Right forelimb (tissue), 1 donor: Measurements from ENCODE around the gene ENAM.

Experiments
- DNase-seq: peaks from one replicate; pipeline ENCODE4 v3.0.0-alpha.2; 2018

ENAM gene, protein sequence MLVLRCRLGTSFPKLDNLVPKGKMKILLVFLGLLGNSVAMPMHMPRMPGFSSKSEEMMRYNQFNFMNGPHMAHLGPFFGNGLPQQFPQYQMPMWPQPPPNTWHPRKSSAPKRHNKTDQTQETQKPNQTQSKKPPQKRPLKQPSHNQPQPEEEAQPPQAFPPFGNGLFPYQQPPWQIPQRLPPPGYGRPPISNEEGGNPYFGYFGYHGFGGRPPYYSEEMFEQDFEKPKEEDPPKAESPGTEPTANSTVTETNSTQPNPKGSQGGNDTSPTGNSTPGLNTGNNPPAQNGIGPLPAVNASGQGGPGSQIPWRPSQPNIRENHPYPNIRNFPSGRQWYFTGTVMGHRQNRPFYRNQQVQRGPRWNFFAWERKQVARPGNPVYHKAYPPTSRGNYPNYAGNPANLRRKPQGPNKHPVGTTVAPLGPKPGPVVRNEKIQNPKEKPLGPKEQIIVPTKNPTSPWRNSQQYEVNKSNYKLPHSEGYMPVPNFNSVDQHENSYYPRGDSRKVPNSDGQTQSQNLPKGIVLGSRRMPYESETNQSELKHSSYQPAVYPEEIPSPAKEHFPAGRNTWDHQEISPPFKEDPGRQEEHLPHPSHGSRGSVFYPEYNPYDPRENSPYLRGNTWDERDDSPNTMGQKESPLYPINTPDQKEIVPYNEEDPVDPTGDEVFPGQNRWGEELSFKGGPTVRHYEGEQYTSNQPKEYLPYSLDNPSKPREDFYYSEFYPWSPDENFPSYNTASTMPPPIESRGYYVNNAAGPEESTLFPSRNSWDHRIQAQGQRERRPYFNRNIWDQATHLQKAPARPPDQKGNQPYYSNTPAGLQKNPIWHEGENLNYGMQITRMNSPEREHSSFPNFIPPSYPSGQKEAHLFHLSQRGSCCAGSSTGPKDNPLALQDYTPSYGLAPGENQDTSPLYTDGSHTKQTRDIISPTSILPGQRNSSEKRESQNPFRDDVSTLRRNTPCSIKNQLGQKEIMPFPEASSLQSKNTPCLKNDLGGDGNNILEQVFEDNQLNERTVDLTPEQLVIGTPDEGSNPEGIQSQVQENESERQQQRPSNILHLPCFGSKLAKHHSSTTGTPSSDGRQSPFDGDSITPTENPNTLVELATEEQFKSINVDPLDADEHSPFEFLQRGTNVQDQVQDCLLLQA

DNA sequence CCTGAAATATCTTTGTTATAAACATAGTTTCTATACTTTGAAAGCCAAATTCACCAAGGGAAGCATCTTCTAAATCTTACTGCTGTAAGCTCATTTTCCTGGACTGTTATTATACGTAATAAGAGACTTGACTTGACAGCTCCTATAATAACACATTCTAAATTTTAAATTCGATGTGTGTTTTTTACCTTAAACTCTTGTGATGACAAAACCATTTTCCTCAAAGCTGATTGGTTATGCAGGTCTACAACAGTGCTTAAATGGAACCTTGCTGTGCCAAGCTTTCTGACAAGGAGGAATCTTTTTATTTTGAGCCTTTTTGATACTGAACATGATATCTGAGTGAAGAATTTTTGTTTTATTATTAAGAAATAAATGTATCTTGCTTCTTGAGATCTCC lies at the start of gene ENAM:
ENAM (plus strand) TSS at position 301 of the 400 bp plus-strand sequence. CDS start 757 bp downstream, outside the sequence.
- no peak for DNase-seq

DNA sequence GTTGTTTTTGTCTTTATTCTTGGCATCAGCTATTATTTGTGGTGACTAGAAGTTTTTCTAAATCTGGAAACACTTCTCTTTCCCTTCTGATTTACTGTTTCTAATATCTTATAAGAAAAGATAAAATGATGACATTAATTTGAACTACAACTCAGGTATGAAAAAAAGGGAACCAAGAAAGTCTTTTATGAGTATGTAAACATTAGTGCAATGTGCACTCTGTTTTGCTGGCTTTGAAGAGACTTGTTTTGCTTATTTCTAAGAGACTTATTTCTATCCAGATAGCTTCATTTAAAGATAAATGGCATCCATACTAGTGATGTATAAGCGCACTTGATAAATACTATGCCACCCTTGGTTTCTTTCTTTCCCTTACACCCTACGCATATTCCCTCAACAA lies 46.6 kb upstream of the ENAM start:
- no peak for DNase-seq

DNA sequence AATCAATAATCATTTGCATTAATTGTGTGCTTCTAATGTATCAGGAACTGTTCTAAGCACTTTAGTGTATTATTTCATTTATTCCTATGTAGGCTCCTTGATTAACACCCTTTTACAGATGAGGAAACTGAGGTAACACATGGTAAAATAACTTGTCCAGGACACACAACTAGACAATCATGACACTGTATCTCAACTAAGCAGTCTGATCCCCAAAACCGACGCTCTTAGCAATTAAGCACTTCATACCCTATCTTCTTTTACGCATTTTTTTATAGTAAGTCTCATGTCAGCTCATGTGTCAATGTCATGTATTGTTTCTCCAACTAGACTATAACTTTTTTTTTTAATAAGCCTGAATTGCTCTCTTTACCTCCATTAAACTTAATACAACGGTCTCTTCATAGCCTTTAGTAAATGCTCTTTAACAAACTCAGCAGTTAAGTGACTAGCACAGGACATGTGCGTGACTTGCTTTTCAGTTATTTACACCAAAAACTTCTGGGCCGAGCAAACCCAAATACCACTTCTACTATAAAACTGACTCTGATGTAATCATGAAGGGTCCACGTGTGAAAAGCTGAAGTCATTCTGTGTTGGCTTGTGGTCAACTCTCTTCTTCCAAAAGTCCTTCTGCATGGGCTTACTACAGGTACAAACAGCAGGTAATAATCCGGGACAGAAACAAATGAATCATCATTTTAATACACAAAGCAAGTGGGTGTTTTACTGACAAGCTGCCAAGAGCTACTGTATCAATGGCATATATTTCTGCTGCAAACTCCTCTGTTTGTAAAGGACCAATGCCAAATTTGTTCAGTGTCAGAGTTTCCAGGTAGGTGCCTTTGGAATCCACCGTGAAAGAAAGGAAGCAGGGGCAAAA lies 44.4 kb upstream of the ENAM start:
- DNase-seq: no peak

DNA sequence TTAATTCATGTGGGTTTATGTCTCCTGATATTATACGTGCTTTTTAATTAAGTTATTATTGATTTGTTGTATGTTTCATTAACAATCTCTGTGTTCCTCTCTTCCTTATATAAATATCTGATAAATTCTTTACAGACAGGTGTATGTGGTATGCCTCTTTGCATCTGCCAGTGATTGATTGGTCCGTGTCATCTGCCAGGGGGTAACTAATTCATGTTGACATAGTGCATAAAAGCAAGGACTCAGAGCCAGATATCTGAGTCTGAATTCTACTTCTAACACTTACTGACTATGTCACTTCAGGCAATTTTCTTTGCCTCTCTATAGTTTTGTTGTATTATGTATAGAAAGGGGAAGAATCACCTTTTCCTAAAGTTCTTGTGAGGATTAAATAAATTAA lies 41.7 kb upstream of the ENAM start:
- no peak for DNase-seq

DNA sequence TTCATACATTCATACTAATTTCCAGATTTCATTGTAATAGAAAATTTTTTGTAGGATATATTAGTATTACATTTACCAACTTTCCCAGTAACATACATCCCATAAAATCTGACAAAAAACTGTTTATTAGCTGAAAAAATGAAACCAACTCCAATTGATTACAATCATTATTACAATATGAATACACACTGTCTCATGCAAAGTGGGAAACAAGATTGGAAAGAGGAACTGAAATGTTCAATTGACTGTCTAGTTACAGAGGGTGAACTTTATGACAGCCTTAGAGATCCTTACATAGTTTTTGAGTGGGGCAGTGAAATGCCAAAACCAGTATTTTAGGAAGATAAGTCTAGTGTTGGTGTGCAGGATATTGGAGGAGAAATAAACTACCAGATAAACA lies 38.8 kb upstream of the ENAM start:
- no peak for DNase-seq

DNA sequence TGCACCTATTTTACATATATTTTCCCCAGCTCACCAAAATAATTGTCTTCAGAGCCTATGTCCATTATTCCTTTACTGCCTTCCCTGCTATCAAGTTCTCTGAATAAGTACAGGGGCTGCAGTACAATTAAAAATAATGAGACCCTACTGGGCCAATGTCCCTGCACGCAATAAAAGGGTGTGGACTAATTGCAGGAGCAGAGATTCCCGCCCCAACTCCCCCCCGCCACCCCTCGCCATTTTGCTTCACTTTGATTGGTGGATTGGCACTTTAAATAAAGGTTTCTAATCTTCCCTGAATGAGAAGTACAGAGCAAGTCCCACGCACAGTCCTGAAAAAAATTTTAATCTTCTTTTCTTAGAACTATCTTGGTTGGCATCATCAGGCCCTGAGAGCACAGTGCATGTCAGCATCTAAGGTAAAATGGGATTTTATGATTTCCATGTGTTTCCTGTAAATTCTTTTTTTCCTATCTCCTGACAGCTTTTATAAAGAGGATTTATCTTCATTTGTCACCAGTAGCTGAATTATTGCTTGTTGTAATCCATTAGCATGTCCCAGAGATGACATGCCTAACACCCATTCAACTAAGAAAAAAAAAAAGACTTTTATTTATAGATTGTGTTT lies 36.5 kb upstream of the ENAM start, which contains the start of gene AMBN:
AMBN (plus strand) TSS at position 302 of the 628 bp plus-strand sequence; CDS start at position 405, 103 bp downstream.
- no peak for DNase-seq

DNA sequence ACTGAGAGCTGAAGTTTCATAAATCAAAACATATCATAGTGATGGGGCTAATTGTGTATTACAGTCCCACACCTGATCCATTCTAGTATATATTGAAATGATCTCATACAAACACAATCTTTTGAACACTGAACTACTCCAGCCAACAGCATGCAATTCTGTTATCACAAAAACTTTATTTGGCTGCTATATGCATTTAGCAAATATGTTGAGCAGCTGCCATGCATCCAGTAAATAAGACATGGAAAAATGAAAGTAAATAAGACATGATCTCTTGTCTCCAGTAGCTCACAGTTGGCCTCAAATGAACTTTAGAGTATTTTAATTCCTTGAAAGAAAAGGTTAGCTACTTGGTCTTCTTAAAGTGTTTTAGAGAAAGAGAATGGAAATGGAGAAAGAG lies 34.3 kb upstream of the ENAM start:
- DNase-seq: no peak

DNA sequence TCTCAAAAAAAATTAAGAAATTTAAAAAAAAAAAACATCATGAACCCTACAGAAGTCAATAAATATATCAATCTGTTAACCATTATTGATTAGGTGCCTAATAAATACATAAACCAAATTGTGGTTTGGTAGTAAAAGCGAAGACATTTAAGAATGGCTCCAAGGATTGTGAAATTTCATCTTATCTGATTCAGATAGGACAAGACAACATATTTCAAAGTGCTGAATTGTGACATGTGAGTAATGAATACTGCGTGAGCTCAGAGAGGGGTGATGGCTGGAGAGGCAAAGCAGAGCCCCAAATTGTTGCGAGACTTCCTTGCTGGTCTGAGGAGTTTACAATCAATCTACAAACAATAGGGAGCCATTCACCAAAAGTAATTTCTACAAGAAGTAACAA lies 28.2 kb upstream of the ENAM start:
- no peak for DNase-seq

DNA sequence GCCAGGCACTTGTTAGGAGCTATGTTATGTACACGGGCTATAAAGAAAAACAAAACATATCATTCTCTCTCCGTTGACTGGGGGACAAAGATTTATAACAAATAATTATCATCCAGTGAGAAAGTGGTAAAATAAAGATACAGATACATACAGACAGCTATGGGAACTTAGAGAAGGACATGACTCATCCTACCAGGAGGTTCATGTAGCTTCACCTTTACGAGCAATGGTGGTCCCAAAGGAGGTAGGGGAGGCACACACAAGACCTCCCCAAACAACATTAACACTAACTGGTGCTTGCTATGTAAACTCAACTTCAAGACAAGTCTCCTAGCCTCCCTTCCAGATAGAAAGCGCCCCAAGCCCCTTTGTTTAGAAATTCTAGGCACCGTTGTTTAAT lies 27.6 kb upstream of the ENAM start:
- no peak for DNase-seq

DNA sequence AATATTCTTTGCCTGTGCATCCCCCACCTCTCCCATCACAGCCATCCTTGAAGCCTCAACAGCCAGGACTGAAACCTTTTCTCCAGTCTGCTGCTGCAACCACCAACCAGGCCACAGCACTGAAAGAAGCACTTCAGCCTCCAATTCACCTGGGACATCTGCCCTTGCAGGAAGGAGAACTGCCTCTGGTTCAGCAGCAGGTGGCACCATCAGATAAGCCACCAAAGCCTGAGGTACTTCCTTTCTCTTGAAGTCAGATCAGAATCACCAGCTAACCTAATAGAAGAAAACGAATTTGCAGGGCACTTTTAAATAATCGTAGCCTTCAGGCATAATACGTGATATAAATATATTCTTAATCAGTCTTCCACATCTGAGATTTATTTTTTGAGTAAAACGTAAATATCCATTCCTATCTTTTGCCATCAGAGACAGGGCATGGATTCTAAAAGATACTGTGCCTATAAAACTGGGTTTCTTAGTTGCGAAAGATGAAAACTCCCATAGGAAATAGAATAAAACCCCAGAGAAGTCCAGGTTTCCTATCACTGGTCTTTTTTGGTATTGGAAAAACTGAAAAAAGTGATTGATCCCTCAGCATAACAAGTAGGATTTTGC lies 27.0 kb upstream of the ENAM start:
- peak; percentile 53 for DNase-seq

DNA sequence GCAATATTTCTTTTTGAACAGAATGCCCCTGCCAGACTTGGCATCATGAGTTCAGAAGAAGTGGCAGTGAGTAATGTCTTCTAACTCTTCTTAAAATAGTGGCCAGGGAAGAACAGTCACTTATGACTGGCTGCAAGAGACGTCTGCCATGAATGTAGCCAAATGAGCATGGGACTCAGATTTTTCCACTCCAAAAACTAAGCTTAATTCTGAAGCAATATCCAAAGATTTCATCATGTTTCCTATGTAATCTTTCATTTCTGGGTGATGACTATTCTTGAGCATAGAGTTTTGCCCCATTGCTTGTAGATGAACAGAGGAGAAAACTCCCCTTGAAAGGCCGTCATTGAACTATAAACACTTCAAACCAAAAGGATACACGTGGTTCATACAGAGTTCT lies 24.7 kb upstream of the ENAM start:
- DNase-seq: no peak

DNA sequence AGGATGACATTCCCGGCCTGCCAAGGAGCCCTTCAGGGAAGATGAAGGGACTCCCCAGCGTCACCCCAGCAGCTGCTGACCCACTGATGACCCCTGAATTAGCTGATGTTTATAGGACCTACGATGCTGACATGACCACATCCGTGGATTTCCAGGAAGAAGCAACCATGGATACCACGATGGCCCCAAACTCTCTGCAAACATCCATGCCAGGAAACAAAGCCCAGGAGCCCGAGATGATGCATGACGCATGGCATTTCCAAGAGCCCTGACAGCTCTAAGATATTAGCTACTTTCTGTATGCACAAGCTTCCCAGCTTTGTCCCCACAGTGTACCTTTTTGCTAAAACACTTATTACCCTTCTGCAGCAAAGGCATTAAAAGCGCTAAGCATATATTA lies 22.1 kb upstream of the ENAM start:
- DNase-seq: no peak

DNA sequence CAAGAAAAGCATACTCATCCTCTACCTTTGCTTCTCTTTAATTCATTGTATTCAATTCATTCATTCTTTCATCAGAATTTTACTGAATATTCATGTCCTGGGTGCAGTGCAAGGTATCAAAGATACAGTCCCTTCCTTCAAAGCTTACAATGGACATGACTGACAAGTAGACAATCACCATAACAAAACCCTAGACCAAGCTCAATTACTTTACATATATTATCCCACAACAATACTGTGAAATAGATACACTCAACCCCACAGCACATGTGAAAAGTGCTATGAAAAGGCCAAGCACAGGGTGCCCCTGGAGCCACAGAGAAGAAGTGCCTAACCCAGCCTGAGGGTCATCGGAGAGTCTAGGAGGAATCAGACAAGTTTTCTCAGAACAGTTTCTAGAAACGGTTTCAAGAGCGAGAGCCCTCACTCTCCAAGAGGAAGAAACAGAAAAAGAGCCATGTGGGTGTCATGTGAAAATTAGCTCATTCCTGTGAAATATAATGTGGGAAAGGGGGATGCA lies 21.1 kb upstream of the ENAM start:
- no peak for DNase-seq

DNA sequence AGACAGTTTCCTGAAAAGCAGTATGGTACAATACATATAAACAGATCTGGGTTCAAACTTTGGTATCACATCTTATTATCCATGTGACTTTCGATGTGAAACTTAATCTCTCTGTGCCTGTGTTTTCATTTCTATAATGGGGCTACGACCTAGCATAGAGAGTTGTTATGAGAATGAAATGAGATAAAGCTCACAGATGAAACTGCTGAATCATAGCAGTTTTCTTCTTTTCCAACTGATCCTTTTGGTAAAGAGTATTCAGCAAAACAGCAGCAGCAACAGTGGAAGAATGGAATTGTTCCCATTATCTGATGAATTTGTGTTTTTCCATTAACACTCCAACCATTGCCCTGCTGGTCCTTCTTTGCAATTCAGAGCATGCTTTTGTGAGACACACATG lies 20.2 kb upstream of the ENAM start:
- no peak for DNase-seq

DNA sequence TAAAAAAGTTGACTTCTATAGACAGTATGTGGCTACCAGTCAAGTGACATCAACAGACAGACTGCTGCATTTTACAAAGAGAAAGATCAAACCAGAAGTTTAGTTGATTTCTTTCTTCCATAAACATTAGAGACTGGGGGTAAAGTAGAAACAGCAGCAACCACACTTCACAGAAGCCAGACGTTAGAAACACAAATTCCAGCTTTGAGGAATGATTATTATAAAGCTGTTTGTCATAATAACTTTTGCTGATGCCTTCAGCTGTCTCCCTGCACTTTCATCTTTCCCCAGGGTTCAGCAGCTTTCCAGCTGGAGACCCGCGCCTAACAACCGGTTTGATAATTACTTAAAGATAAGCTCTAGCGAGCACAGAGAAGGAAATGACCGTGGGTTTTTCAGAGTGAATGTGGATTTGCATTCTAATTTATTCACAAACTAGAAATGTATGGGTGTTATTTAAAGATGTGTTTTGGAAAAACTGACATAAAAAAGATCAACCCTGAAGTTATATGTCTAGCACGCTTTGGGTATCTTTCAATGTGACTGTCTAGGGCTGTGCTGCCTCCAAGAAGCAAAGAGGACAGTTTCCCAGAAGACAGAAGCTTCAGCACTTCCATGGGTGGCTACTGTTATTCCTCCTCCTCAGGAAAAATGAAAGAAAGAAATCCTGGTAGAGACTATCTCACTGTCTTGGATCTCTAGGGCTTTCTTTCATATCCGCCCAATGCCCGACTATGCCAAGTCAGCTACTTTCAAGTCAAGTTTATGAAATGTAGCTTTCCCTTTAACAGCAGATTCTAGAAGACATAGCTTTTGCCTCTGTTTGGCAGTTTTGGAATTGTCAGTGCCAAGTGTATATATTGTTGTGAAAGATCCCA lies 15.0 kb upstream of the ENAM start:
- no peak for DNase-seq

DNA sequence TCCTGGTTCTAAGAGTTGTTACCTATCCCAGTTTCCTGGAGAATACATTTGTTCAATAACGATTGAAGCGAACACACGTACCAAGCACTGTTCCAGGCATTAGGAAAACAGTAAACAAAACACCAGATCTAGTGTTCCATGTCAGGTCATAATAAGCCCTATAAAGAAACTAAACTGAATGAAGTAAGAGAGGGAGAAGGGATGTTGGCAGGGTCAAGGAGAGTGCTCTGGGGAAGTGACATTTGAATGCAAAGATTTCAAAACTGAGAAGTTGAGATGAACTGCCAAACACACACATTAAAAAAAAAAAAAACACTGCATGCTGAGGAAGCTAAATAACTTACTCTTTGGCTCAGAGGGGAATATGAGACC lies 14.4 kb upstream of the ENAM start:
- DNase-seq: no peak

DNA sequence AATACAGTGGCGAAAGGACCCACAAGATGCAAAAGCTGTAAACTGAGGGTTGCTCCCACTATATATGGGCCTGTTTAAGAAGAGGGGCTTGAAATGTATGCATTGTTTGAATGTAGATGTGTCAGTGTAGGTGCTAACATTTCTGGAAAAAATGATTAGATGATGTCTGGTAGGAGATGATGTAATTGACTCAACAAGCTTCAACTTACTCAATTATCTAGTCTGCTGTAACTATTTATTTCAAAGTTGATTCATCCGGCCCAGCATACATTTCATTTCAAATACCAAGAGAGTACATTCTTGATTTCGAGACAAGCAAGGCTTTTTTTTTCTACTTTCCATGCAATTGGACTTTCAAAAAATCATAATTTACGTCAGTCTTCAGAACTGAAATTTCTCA lies 9.3 kb upstream of the ENAM start:
- no peak for DNase-seq

DNA sequence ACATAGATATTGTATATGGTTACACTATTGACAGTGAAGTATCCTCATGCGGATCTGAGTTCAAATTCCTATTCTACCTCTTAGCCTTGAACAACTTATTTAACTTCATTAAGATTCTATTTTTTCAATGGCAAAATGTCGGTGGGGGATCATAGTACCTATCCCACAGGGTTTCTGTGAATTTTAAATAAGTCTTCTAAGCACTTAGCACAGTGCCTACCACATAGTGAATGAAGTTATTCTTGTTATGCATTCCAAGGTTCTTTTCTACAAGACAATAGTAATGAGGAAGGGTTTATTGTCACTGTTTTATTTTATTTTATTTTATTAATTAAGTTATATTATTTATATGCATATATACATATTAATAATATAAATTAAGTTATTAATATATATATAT lies 8.8 kb upstream of the ENAM start:
- no peak for DNase-seq

DNA sequence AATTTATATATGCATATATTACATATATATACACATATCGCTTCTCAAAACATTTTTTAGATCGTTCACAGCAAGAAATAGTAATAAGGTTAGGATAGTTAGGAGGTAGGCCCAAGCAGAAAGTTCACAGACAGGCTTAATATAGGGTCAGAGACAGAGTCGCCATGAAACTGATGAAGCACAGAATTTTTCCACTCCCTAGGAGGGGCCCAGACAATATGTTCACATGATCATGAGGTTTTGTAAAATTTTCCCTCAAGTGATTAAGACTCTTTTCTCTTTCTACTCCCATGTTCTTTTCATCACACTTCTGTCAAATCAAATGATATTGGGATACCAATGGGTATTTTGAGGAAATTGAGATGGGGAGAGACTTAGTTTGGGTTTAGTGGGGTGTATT lies 5.2 kb upstream of the ENAM start:
- no peak for DNase-seq

DNA sequence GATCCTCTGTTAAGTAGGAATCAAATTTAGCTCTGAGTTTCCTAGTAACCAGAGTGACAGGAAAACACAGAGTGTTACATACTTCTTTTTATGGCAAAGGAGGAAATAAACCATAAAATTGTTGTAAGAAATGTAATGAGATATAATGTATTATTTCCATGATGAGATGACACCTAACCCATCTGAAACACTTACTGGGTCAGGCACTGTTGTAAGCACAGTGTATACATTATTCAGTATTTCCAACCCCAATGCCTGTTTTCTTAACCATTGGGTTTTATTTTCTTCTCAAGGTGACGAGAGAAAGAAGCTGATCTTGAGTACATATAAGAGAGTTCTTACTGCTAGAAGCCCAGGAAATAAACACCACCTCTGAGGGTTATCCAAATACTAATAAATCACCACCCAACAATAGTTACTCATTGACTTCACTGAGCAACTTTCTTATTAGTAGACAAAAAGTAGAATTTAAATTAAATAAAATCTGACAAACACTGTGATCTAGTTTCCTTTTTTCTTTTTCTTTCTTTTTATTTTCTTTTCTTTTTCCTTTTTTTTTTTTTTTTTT lies 4.2 kb upstream of the ENAM start:
- no peak for DNase-seq
